HAP-1 (cell line): ENCODE measurements around the gene TBX21.
A peak's percentile ranks its signal among the peaks of the same experiment; 100 is the strongest.

Source experiments
- DNase-seq, 2 experiments: peaks; one replicate each; pipeline ENCODE4 v3.0.0-alpha.2; 2016 to 2020; ENCODE audit warnings: low spot score in 2 of 2
- H3K27me3 ChIP-seq: fragments of 250-450 bp; sonication (Bioruptor Pico); 2 replicates; pipeline ENCODE4 v1.5.1; 2020; ENCODE audit warnings: low read depth, mild to moderate bottlenecking, moderate library complexity
- H3K36me3 ChIP-seq: fragments of 250-450 bp; sonication (Bioruptor Pico); replicated peaks from 2 replicates; pipeline ENCODE4 v1.5.1; 2020; ENCODE audit warnings: mild to moderate bottlenecking
- H3K4me1 ChIP-seq: fragments of 250-450 bp; sonication (Bioruptor Pico); 2 replicates; pipeline ENCODE4 v1.5.1; 2020; ENCODE audit warnings: mild to moderate bottlenecking
- H3K4me3 ChIP-seq: fragments of 250-450 bp; sonication (Bioruptor Pico); 2 replicates; pipeline ENCODE4 v1.5.1; 2020; ENCODE audit warnings: mild to moderate bottlenecking, moderate library complexity
- H3K9me3 ChIP-seq: fragments of 250-450 bp; sonication (Bioruptor Pico); 2 replicates; pipeline ENCODE4 v1.5.1; 2020; ENCODE audit warnings: mild to moderate bottlenecking, moderate library complexity
- in situ Hi-C: fragments of 300-500 bp; cut with MboI; formaldehyde crosslinking; loops from 3 replicates; pipeline ENCODE4 v1.14.3; 2020; ENCODE audit warnings: low sequenced_read_pairs, inconsistent platforms, mixed read lengths

The TBX21 gene

GRCh38 chr17:47733047-47733673, at the start of gene TBX21:
TBX21 (plus strand) TSS chr17:47733236; CDS start chr17:47733455, 219 bp downstream.
- H3K27me3 ChIP-seq = peaks cover 32% of the 10 kb centered on the region
- in situ Hi-C loops = no loop called here
- no peaks in the 10 kb centered on the region for H3K4me1 ChIP-seq
- H3K36me3 ChIP-seq = no peaks in the 10 kb centered on the region
- H3K9me3 ChIP-seq = no peaks in the 10 kb centered on the region
- peak; percentile 74 to 89 for DNase-seq
- H3K4me3 ChIP-seq = peak within 1 kb of the TSS; percentile 27

GRCh38 chr17:47684025-47684424, 49.0 kb upstream of the TBX21 start:
- no peaks in the 10 kb centered on the region for H3K27me3 ChIP-seq
- H3K4me1 ChIP-seq = no peaks in the 10 kb centered on the region
- H3K4me3 ChIP-seq = no peak overlapping the region
- no peak for DNase-seq
- in situ Hi-C loops = no loop called here
- peaks cover 61% of the 10 kb centered on the region for H3K36me3 ChIP-seq
- H3K9me3 ChIP-seq = no peaks in the 10 kb centered on the region

GRCh38 chr17:47684535-47685193, 48.4 kb upstream of the TBX21 start:
- H3K4me1 ChIP-seq = no peaks in the 10 kb centered on the region
- H3K27me3 ChIP-seq = no peaks in the 10 kb centered on the region
- DNase-seq = no peak
- peaks cover 55% of the 10 kb centered on the region for H3K36me3 ChIP-seq
- H3K4me3 ChIP-seq = no peak overlapping the region
- in situ Hi-C loops = no loop called here
- no peaks in the 10 kb centered on the region for H3K9me3 ChIP-seq

GRCh38 chr17:47685556-47686275, 47.3 kb upstream of the TBX21 start:
- Histone ChIP-seq H3K4me1 (no peaks in the 10 kb centered on the region), H3K27me3 (no peaks in the 10 kb centered on the region), H3K9me3 (no peaks in the 10 kb centered on the region), H3K36me3 (peaks cover 44% of the 10 kb centered on the region), H3K4me3 (no peak overlapping the region)
- DNase-seq = no peak
- in situ Hi-C loops = no loop called here

- Histone ChIP-seq H3K9me3 (no peaks in the 10 kb centered on the region), H3K4me1 (no peaks in the 10 kb centered on the region), H3K27me3 (no peaks in the 10 kb centered on the region), H3K4me3 (no peak overlapping the region), H3K36me3 (peaks cover 41% of the 10 kb centered on the region)
- DNase-seq = no peak
- in situ Hi-C loops = no loop called here
Measured at GRCh38 chr17:47686276-47686635, 46.8 kb upstream of the TBX21 start.

- Histone ChIP-seq H3K4me1 (no peaks in the 10 kb centered on the region), H3K27me3 (no peaks in the 10 kb centered on the region), H3K4me3 (no peak overlapping the region), H3K9me3 (no peaks in the 10 kb centered on the region), H3K36me3 (peaks cover 36% of the 10 kb centered on the region)
- DNase-seq = no peak
- in situ Hi-C loops = no loop called here
Measured at GRCh38 chr17:47686664-47687327, 46.2 kb upstream of the TBX21 start.

GRCh38 chr17:47687328-47687690, 45.7 kb upstream of the TBX21 start:
- no peaks in the 10 kb centered on the region for H3K9me3 ChIP-seq
- no peak for DNase-seq
- no peaks in the 10 kb centered on the region for H3K27me3 ChIP-seq
- H3K4me1 ChIP-seq = no peaks in the 10 kb centered on the region
- H3K4me3 ChIP-seq = no peak overlapping the region
- in situ Hi-C loops = no loop called here
- peaks cover 31% of the 10 kb centered on the region for H3K36me3 ChIP-seq

GRCh38 chr17:47687748-47688147, 45.3 kb upstream of the TBX21 start:
- H3K36me3 ChIP-seq = peaks cover 26% of the 10 kb centered on the region
- in situ Hi-C loops = no loop called here
- no peaks in the 10 kb centered on the region for H3K27me3 ChIP-seq
- no peaks in the 10 kb centered on the region for H3K9me3 ChIP-seq
- peak in 1 of 2 experiments; percentile 35 for DNase-seq
- no peak overlapping the region for H3K4me3 ChIP-seq
- no peaks in the 10 kb centered on the region for H3K4me1 ChIP-seq

GRCh38 chr17:47690121-47690520, 42.9 kb upstream of the TBX21 start:
- Histone ChIP-seq H3K36me3 (peaks cover 9% of the 10 kb centered on the region), H3K4me3 (no peak overlapping the region), H3K27me3 (no peaks in the 10 kb centered on the region), H3K9me3 (no peaks in the 10 kb centered on the region), H3K4me1 (peaks cover 10% of the 10 kb centered on the region)
- no peak for DNase-seq
- in situ Hi-C loops = no loop called here

- Histone ChIP-seq H3K36me3 (no peaks in the 10 kb centered on the region), H3K4me3 (no peak overlapping the region), H3K9me3 (no peaks in the 10 kb centered on the region), H3K27me3 (no peaks in the 10 kb centered on the region), H3K4me1 (peaks cover 13% of the 10 kb centered on the region)
- in situ Hi-C loops = no loop called here
- DNase-seq = no peak
Measured at GRCh38 chr17:47692137-47692894, 40.7 kb upstream of the TBX21 start.

GRCh38 chr17:47692895-47693730, 39.9 kb upstream of the TBX21 start:
- no peaks in the 10 kb centered on the region for H3K9me3 ChIP-seq
- H3K36me3 ChIP-seq = peaks cover 2% of the 10 kb centered on the region
- H3K4me1 ChIP-seq = peaks cover 13% of the 10 kb centered on the region
- in situ Hi-C loops = no loop called here
- H3K4me3 ChIP-seq = peak overlapping the region; percentile 71
- H3K27me3 ChIP-seq = no peaks in the 10 kb centered on the region
- DNase-seq = no peak

- DNase-seq = peak; percentile 49 to 87
- Histone ChIP-seq H3K4me3 (peak within 1 kb of the TSS; percentile 71), H3K4me1 (peaks cover 13% of the 10 kb centered on the region), H3K9me3 (no peaks in the 10 kb centered on the region), H3K27me3 (no peaks in the 10 kb centered on the region), H3K36me3 (peaks cover 9% of the 10 kb centered on the region)
- in situ Hi-C loops = no loop called here
Measured at GRCh38 chr17:47693731-47694580, 39.1 kb upstream of the TBX21 start, which contains the start of gene TBKBP1. TBKBP1 (plus strand) TSS chr17:47694161; CDS start chr17:47696113, 1,952 bp downstream.
